ENCODE data around the gene TMCC1. TPM values are rescaled to one million over a fixed set of nuclear protein-coding genes. Genes with fewer than 3 reads are reported as not detected.
"Not testable (repeated sequence)": the region's sequence is repeated elsewhere in the genome, so short reads cannot be mapped to it uniquely, and the experiment has no call there.

Gene TMCC1
- total RNA-seq, 2 donors from 2014 or later = 34.4 to 35.7 TPM

DNA sequence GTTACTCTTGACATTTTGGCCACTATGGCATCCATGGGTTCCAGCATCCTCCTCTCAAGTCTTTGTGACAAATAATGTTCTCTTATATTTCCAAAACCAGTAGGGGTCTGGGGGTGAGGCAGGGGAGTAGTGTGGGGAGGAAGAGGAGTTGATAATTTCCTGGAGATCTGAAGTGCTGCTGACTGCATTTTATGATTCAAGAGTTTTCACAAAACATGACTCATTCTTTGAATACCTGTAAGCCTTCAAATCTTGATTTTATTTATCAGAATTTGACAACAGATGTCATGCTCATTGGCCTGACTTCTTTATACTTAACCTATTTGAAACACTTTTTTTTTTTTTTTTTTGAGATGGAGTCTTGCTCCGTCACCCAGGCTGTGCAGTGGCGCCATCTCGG is 188.2 kb downstream of the TMCC1 start:
- intact Hi-C loops (cut with DNase I, micrococcal nuclease) = no loop called here
- ATAC-seq = no peak
- DNase-seq = no peak

DNA sequence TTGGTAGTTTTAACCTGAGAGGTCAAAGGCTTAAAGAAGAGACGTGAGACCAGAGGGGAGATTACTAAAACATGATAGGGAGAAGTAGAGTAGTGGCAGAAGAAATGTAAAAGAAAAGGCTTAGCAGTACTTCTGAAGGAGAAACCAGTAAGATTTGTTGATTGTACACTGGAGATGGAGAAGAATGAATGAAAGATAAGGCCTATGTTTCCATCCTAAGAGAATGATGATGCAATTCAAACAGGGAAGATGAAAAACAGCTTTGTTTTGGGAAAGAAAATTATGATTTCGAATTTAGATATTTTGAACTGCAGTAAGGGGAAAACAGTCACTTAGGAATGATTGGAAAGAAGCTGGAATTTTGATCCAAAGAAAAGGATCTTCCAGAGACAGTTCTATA is 189.6 kb downstream of the TMCC1 start:
- intact Hi-C loops (cut with DNase I, micrococcal nuclease) = no loop called here
- no peak for DNase-seq

DNA sequence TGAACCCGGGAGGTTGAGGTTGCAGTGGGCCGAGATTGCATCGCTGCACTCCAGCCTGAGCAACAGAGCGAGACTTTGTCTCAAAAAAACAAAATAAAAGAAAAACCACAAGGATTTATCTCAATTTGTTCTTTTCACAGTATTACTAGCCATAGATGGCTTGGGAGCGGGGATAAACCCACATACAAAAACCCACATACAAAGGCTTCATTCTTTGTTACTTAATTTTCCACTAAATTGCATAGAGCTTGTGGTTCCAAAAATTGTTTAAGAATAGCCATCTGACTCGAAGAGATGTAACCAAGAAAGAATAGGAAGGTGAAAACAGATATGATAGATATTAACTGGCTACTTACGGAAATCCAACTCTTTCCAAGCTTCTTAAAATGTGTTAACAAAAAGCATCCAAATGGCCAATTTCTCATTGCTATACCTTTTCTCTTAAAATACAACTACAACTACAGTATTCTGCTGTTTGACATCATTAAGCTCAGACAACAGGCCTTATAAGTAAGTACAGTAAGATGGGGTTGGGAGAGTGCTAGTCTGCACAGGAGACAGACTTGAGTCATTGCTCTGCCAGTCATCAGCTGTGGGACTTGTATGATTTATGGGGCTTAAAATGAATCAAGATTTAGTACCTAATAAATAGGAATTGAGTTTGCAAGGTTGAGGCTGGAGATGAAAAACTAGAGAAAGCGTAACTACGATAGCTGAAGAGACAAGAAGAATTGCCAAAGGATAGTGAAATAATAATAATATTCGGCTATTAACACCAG is 190.4 kb downstream of the TMCC1 start:
- DNase-seq (no peak), ATAC-seq (no peak)
- intact Hi-C loops (cut with DNase I, micrococcal nuclease) = no loop called here

More for the DNA sequence above, 189.6 kb downstream of the TMCC1 start:
- ATAC-seq = no peak

DNA sequence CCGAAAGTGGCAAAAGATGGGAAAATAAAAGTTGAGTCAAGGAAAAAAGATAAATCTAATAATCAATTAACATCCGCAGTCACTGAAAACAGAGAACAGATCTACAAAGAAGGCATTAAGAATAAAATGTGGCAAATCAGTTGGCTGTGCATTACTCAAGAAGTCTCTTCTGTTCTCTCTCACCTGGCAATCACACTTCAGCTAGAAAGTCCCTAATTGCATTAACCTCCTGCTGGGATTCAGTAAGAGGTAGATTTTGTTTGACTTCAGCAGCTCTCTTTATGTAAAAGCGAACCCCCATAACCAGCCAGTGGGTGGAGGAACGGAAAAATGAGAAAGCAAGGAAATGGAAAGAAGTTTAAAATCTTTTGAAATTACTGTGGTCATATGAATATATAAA is 192.3 kb downstream of the TMCC1 start:
- DNase-seq (no peak), ATAC-seq (no peak)
- intact Hi-C loops (cut with DNase I, micrococcal nuclease) = no loop called here

DNA sequence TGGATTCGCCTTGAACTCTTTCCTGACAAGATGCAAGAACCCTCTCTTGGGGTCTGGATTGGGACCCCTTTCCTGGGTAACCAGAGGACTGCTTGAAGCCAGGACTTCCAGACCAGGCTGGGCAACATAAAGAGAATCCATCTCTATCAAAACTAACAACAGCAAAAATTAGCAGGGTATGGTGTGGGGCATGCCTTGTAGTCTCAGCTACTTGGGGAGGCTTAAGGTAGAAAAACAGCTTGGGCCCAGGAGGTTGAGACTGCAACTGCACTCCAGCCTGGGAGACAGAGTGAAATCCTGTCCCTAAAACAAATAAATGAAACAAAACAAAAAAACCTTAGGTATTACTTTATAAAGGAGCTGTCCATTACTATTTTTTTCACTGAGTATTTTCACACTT is 193.9 kb downstream of the TMCC1 start:
- ATAC-seq = no peak
- DNase-seq = no peak
- intact Hi-C loops (cut with DNase I, micrococcal nuclease) = no loop called here

DNA sequence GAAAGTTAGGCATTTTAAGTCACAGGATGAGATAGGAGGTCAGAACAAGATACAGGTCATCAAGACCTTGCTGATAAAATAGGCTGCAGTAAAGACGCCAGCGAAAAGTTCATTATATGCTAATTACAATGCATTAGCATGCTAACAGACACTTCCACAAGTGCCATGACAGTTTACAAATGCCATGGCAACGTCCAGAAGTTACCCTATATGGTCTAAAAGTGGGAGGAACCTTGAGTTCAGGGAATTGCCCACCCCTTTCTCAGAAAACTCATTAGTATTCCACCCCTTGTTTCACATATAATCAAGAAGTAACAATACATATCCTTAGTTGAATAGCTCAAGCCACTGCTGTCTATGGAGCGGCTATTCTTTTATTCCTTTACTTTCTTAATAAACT is 194.3 kb downstream of the TMCC1 start:
- no peak for DNase-seq
- intact Hi-C loops (cut with DNase I, micrococcal nuclease) = no loop called here
- no peak for ATAC-seq

DNA sequence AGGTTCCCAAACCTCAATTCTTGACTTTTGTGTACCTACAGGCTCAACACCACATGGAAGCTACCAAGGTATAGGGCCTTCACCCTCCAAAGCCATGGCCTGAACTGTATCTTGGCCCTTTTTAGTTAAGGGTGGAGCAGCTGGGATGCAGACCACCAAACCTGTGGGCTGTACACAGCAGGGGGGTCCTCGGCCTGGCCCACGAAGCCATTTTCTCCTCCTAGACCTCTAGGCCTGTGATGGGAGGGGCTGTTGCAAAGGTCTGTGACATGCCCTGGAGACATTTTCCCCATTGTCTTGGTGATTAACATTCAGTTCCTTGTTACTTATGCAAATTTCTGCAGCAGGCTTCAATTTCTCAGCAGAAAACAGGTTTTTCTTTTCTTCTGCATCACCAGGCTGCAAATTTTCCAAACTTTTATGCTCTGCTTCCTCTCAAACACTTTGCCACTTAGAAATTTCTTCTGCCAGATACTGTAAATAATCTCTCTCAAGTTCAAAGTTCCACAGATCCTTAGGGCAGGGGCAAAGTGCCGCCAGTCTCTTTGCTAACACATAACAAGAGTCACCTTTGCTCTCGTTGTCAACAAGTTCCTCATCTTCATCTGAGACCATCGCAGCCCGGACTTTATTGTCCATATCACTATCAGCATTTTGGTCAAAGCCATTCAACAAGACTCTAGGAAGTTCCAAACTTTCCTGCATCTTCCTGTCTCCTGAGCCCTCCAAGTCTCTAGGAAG is 196.1 kb downstream of the TMCC1 start:
- DNase-seq (no peak), ATAC-seq (no peak)
- intact Hi-C loops (cut with DNase I, micrococcal nuclease) = no loop called here

DNA sequence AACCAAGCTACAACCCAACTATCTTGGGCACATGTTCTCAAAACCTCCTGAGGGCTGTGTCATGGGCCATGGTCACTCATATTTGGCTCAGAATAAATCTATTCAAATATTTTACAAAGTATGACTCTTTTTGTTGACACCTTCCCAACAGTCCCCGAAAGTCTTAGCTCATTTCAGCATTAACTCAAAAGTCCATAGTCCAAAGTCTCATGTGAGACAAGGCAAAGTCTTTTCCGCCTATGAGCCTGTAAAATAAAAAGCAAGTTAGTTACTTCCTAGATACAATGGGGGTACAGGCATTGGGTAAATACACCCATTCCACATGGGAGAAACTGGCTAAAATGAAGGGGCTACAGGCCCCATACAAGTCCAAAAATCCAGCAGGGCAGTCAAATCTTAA is 197.1 kb downstream of the TMCC1 start:
- ATAC-seq; intact Hi-C loops (cut with DNase I, micrococcal nuclease); DNase-seq: not testable (repeated sequence)

DNA sequence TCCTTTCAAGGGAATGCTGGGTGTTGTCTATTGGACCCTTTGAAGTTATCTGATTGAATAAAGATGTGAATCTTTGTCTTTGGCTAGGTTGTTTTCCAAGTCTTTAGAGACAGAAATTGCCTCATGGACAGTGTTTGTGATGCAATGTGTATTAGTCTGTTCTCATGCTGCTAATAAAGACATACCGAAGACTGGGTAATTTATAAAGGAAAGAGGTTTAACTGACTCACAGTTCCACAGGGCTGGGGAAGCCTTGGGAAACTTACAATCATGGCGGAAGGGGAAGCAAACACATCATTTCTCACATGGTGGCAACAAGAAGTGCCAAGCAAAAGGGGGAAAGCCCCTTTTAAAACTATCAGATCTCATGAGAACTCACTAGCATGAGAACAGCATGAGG is 198.3 kb downstream of the TMCC1 start:
- intact Hi-C loops (cut with DNase I, micrococcal nuclease) = no loop called here
- DNase-seq = no peak
- no peak for ATAC-seq

DNA sequence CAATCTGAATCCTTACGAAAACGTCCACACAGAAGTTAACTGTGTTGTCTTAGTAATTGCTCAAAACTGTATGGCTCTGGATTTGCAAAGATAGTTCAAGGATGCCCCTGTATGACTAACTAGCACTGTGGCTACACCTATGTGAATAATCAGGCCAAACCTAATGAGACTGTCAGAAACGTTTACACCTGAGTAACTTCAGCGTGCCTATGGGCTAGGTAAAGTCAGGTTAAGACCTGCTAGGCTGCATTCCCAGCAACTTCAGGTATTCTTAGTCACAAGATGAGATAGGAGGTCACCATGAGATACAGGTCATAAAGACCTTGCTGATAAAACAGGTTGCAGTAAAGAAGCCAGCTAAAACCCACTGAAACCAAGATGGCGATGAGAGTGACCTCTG is 199.3 kb downstream of the TMCC1 start:
- intact Hi-C loops (cut with DNase I, micrococcal nuclease) = no loop called here
- DNase-seq = no peak
- ATAC-seq = no peak

DNA sequence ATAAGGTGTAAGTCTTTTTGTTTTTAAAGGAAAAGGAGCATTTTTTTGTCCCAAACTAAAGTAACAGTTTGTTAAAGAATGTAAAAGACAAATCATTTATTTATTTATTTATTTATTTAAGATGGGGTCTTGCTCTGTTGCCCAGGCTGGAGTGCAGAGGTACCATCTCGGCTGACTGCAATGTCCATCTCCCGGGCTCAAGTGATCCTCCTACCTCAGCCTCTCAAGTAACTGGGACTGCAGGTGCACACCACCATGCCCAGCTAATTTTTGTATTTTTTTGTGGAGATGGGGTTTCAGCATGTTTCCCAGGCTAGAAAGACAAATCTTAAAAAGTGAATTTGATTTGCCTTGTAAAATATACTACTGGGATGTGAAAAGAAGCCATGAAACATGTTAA is 200.8 kb downstream of the TMCC1 start:
- no peak for DNase-seq

DNA sequence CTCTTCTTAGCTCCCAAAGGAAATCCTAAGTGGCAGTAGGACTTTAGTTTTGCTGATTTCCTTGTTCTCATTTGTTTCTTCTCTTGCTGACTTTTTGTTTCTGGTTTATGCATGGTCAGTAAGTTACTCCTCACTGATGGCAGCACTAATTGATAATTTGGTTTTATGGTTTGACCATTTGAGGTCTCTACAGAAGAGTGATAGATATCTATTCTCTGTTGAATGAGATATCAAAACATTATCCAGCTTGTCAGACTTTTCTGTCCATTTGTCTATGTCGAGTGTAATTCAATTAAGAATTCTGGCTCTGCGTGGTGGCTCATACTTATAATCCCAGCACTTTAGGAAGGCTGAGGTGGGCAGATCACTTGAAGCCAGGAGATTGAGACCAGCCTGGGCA is 202.5 kb downstream of the TMCC1 start:
- no peak for DNase-seq
- ATAC-seq = no peak
- intact Hi-C loops (cut with DNase I, micrococcal nuclease) = no loop called here

More for the DNA sequence above, 200.8 kb downstream of the TMCC1 start:
- intact Hi-C loops (cut with DNase I, micrococcal nuclease) = no loop called here
- ATAC-seq = no peak

DNA sequence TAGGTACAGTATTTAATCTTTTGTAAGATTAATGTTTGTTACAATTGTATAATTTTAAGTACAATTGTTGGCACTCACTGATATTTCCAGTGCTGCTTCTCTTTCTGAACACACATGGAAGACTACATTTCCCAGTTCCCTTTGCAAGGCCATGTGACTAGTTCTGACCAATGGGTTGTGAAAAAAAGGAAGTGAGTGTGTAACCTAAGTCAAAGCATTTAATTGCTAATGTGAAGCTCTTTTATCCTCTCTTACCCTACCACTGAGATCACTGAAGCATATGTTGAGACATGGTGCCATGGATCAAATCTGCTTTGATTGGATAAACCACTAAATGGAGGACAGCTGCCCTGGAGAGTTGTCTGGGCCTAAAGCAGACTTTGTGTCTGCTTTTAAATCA is 203.1 kb downstream of the TMCC1 start:
- intact Hi-C loops (cut with DNase I, micrococcal nuclease) = no loop called here
- DNase-seq (no peak), ATAC-seq (peak; percentile 84)

DNA sequence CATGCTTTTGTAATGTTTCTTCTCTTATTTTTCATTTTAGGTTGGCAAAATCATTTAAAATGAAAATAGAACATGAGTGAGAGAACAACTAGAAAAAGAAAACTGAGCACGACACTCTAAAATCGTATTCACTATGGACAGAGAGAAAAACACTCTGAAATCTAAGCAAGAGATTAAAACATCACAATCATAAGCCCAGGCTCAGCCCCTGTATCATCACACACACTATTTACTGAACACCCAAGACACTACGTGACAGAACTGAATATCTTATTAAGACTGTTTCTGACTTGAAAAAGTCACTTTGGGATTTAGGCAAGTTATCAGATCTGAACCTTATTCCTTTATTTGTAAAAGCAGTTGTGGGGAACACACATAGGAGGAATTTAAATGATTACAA is 204.5 kb downstream of the TMCC1 start:
- ATAC-seq (no peak), DNase-seq (no peak)
- intact Hi-C loops (cut with DNase I, micrococcal nuclease) = no loop called here

DNA sequence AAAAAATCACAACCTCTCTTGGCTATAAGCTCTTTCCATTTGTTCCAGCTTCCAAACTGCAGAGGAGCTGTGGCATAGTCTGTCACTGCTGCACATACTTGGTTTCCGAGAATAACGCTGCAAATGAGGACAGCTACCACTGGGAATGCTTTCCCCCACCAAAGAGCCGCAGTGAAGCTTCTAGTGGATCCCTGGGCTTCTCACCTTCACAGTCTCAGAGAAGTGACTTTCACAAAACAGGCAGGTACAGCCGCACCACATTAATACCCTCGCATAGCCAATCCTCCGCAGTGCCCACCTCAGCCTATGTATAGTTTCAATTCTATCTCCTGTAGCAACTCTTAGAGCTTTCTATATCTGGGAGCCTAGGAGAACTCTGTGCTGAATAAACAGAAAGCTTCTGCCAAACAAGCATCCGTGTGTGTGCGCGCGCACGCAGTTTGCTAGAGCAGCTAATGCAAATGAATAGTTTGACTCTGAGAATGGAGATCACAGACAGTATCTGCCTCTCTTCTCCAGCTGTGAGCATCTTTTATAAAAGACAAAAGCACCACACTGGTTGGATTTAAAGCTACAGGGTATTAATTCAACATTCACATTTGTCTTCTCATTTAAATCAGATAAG is 205.1 kb downstream of the TMCC1 start:
- intact Hi-C loops (cut with DNase I, micrococcal nuclease) = no loop called here
- DNase-seq = peak; percentile 39 to 52
- no peak for ATAC-seq

DNA sequence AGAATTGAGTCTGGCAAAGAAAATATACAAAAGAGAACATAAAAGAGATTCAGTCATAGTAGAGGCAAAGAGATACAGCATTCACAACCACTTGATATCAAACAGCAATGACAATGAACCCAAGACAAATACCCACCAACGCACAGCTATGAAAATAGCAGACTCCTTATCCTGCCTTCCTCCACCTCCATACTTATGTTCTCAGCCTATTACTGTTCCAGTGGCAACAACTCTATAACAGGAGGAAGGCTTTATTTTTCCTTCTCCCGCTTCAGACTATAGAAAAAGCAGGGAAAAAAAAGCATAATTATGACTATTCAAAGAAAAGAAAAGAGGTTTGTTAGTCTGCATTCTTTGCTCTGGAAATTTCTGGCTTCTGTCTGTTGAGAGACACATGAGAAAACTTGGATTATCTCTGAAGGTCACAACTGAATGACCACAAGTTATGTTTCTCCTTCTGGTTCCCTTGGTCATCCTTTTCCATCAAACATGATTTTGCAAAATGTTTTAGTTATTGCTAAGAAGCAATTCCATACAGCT is 205.9 kb downstream of the TMCC1 start:
- ATAC-seq = no peak
- no peak for DNase-seq
- intact Hi-C loops (cut with DNase I, micrococcal nuclease) = no loop called here

DNA sequence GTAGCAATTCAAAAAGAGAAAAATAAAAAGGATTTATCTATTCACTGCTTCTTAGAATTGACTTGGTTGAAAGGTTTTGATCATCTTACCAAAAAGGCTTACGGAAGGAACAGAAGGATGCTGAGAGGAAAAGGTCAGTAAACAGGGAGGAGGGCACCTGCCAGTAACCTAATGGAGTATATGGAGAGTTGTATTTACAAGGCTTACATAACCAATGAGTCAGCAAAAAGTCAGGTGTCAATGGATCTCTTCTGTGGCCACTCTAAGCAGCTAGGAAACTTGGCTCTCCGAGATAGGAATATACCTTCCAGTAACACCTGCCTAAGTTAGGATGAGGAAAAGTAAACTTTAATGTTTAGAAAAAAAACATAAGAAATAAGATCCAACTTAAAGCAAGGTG is 206.6 kb downstream of the TMCC1 start:
- ATAC-seq = peak; percentile 49
- no peak for DNase-seq
- intact Hi-C loops (cut with DNase I, micrococcal nuclease) = no loop called here

DNA sequence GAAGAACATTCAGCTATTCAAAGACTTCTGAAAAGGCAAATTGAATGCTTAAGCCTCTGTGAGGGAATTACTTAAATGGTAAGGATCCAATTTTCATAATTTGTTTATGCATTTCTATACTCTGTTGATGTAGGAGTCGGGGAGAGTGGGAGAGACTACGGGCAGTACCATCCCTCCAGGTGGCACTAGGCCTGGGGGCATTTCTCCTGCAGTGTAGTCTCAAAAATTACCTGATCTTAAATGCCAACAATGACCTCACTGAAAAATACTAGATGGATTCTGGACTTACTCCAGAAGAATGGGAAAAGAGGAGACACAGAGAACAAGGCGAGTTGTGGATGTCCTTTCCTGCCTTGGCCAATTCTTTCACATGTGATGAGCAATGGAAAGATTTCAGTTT is 209.2 kb downstream of the TMCC1 start:
- intact Hi-C loops (cut with DNase I, micrococcal nuclease) = no loop called here
- ATAC-seq = no peak

DNA sequence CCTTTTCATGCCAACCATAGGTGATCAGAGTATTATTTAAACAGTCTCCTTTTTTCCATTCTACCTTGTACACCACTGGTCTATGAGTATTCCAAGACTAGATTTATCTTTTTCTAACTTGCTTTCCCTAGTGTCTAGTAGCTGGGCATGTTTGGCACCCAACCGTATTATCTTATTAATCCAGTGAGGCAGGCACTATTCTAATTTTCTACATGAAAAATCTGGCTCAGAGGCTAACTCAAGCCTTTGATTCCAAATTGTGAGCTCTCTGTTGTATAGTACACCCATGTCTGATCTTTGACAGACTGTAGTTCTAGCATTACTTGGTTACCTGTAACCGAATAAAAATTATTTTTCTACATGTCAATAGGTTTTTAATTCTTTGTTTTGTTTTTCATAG is 210.3 kb downstream of the TMCC1 start:
- DNase-seq = no peak
- intact Hi-C loops (cut with DNase I, micrococcal nuclease) = no loop called here
- no peak for ATAC-seq

More for the DNA sequence above, 209.2 kb downstream of the TMCC1 start:
- DNase-seq = no peak

DNA sequence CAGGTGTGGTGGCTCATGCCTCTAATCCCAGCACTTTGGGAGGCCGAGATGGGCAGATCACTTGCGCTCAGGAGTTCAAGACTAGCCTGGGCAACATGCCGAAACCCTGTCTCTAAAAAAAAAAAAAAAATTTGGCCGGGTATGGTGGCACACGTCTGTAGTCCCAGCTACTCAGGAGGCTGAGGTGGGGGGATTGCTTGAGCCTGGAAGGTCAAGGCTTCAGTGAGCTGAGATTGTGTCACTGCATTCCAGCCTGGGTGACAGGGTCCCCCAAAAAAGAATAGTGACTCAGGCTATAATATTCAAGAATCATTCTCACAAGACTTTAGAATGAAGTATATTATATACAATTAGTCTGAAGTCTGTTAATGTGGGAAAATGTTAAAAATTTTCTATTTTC is 216.5 kb downstream of the TMCC1 start:
- ATAC-seq = no peak
- no peak for DNase-seq
- intact Hi-C loops (cut with DNase I, micrococcal nuclease) = no loop called here

Data from left colon (tissue), 2 donors.